ENCODE measurements around the gene GUCY1A1. TPM values are rescaled to one million over a fixed set of nuclear protein-coding genes. Genes with fewer than 3 reads are reported as not detected.

GUCY1A1 gene
- total RNA-seq, 1 donor from 2014 or later, result 3.7 TPM

GRCh38 chr4:155696726-155697125 is 30.1 kb downstream of the GUCY1A1 start:
- no peak for DNase-seq (ENCODE audit: low read depth)
- H3K4me3 ChIP-seq (ENCODE audit: low read depth, low read length), result no peak overlapping the region
- TF ChIP-seq CTCF (conservative IDR thresholded peaks at IDR 0.05; ENCODE audit: low read depth, low read length), result no peak

GRCh38 chr4:155701827-155702226 is 35.2 kb downstream of the GUCY1A1 start:
- TF ChIP-seq CTCF (conservative IDR thresholded peaks at IDR 0.05; ENCODE audit: low read depth, low read length), result no peak
- no peak for DNase-seq (ENCODE audit: low read depth)
- H3K4me3 ChIP-seq (ENCODE audit: low read depth, low read length), result no peak overlapping the region

GRCh38 chr4:155703486-155704247 is 37.0 kb downstream of the GUCY1A1 start:
- DNase-seq (ENCODE audit: low read depth), result peak; percentile 85
- H3K4me3 ChIP-seq (ENCODE audit: low read depth, low read length), result no peak overlapping the region
- TF ChIP-seq CTCF (conservative IDR thresholded peaks at IDR 0.05; ENCODE audit: low read depth, low read length), result no peak

- no peak for DNase-seq (ENCODE audit: low read depth)
- H3K4me3 ChIP-seq (ENCODE audit: low read depth, low read length), result no peak overlapping the region
- no peak for TF ChIP-seq CTCF (conservative IDR thresholded peaks at IDR 0.05; ENCODE audit: low read depth, low read length)
These were observed 38.3 kb downstream of the GUCY1A1 start for GRCh38 chr4:155704841-155705404.

GRCh38 chr4:155705664-155706063 is 39.0 kb downstream of the GUCY1A1 start:
- no peak overlapping the region for H3K4me3 ChIP-seq (ENCODE audit: low read depth, low read length)
- no peak for TF ChIP-seq CTCF (conservative IDR thresholded peaks at IDR 0.05; ENCODE audit: low read depth, low read length)
- DNase-seq (ENCODE audit: low read depth), result peak; percentile 86

GRCh38 chr4:155706147-155706546 is 39.5 kb downstream of the GUCY1A1 start:
- no peak for TF ChIP-seq CTCF (conservative IDR thresholded peaks at IDR 0.05; ENCODE audit: low read depth, low read length)
- DNase-seq (ENCODE audit: low read depth), result no peak
- H3K4me3 ChIP-seq (ENCODE audit: low read depth, low read length), result no peak overlapping the region

GRCh38 chr4:155707251-155707650 is 40.6 kb downstream of the GUCY1A1 start:
- TF ChIP-seq CTCF (conservative IDR thresholded peaks at IDR 0.05; ENCODE audit: low read depth, low read length), result no peak
- H3K4me3 ChIP-seq (ENCODE audit: low read depth, low read length), result no peak overlapping the region
- no peak for DNase-seq (ENCODE audit: low read depth)
